DLD1 (cell line): ENCODE measurements around the gene RTL10.

Source experiments
- in situ Hi-C: cut with HindIII; loops from 2 replicates; pipeline ENCODE4 v1.10.0; 2017; ENCODE audit warnings: low sequenced_read_pairs

The RTL10 gene

DNA sequence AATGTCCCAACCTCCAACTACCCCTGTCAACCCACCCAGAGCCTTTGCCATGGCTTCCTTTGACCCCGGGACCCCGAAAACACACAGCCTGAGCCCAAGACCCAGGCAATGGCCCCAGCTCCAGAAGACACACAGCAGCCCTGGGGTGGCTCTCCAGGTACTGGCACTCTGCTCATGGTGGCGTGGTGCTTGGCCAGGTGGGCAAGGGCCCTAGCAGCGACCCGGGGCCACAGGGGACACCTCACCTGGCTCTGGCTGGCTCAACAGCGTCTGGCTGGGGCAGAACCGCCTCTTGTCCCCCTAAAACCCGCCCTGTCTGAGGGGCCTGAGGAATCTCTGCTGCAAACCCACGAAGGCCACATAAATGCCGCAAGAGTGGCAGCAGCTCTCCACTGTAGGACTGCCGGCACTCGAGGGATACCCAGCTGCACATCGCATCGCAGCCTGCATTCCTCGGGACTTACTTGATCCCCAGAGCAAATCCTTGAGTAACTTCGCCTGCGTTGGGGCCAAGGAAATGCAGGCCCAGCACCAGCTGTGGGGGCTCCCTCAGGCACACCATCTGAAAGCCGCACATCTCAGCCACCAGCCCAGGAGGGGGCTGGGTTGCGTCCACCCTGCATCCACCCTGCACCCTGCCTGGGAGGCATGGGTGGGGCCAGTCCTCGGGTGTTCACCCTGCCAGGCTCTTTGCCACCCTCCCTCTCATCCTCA, 23.1 kb upstream of the RTL10 start:
- in situ Hi-C loops: no loop called here

DNA sequence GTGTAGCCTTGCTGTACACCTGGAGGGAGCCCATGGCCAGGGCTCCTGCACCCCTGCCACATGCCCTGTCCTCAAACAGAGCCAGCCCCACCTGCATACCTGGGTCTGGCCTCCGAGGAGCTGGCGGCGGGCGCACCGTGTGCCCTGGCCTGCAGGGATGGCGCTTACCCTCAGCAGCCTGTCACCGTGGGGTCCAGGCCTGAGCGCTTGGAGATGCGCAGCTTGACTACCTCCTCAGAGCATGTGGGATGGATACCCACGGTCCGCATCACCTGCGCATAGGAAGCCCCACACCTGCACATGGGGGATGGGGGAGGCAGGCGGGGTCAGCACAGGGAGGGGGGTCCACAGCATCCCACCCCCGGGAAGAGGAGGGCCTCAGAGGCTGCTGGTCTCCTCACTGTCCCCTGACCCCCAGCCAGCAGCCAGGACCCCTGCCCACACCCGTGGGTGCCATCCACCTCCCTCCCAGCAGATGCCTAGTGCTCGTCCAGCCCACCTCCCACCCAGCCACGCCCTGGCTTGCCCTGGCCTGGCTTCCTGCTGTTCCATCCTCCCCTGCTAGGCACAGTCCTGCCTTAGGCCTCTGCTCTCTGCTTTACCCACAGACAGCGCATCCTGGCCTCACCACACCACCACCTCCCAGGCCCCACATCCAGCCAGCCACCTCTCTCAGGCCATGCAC, 22.4 kb upstream of the RTL10 start:
- in situ Hi-C loops: no loop called here

DNA sequence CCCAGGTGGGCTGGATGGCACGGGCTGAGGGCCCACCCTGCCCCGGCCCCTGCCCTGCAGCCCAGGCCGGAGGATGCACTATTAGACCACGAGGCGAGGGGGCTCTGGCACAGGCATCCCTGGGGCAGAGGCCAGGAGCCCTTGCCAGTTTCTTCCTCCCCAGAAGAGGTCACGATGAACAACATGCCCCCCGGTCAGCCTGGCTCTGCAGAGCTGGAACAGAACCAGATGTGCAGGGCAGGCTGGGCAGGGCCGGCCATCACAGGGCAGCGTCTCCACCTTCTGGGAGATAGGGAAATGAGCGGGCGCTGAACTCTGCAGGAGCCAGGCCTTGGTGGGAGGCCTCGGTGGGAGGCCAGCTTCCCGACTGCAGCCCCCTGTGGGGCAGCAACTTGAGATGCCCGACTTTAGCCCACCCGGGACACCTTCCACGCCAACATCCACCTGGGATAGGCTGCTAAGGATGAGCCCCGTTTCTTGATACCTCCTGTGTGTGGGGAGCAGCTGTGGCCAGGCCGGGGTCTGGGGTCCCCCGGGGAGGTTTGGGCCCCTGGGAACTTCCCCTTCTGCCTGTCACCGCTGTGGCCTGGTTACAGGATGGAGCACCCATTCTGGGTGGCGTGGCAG, 21.8 kb upstream of the RTL10 start:
- in situ Hi-C loops: no loop called here

DNA sequence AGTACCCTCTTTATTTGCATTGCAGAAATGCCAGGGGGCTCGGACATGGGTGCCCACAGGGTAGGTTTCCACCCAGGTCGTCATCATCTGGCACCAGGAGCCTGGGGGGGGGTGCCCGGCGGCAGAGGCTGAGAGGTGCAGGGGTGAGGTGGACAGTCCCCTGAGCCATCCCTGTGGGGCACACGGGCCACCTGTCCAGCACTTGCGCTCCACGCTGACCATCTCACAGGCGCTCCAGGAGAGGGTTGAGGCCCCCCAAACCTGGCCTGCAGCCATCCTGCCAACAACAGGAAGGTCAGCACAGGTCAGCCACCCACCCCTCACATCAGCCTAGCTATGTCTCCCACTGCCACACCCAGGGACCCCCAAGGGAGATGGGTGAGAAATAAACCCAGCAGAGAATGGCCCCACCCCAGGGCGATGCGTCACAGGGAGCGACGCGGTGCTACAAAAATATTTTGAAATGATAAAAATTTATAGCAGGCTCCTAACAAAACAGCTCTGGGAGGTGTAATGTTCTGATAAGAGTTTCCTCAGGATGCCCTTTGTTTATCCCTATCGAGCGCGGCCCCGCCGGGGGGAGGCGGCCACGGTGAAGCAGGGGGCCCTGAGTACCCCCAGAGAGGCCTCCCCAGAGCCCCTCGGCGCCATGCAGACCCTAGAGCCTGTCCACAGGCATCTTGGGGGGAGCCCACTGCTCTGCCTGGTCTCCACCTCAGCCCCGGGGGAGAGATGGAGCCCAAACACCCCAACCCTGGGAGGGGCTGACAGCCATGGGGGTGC, 21.0 kb upstream of the RTL10 start:
- in situ Hi-C loops: no loop called here

DNA sequence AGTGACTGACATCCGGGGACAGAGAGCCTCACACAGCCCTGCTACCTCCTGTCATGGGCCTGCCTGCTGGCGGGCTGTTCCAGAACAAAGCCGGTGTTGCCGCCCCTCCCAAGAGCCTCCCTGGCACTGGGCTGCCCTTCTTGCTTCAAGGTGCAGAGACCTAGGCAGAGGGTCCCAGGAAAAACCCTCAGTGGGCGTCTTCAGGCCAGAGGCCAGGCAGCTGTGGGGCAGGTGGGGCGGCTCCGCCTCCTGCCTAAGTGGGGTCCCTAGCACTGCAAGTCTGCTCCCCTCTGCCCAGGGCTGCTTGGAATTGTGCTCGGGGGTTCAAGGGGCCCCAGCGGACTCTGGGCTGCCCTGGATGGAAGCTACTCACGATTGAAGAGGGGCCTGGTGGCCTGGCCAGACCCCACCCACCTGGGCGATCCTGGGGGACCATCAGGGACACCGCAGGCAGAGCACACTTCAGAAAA, 20.4 kb upstream of the RTL10 start:
- in situ Hi-C loops: no loop called here

DNA sequence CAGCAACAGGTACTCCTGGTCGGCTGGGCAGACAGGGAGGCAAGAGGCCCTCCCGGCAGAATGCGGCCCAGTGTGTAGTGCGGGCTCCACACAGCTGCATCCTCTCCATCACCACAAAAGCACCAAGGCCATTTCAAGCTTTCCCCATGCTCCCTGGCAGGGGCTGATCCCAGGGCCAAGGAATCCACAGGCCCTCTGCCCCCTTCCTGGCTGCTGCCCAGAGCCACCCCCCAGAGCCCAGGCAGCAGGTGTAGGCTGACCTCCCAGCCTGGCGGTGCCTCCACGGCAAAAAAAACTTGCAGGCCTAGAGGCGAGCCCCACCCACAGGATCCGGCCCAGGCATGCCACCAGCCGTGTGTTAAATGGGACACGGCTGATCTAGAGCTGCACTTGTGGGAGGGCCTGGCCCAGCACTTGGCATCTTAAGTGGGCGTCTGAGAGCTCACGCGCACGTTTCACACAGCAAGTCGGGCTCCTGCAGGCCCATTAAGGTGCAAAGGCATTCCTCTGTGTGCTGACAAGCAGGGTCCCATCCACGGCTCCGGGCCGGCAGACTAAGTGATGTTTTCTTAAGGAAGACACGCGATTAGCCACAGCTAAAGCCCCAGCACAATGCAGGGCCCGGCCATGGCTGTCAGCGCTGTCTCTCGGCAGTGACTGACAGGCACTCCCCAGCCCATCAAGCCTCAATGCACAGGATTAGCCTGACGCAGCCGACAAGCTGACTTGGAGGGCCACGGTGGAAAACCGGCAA, 19.8 kb upstream of the RTL10 start:
- in situ Hi-C loops: no loop called here

DNA sequence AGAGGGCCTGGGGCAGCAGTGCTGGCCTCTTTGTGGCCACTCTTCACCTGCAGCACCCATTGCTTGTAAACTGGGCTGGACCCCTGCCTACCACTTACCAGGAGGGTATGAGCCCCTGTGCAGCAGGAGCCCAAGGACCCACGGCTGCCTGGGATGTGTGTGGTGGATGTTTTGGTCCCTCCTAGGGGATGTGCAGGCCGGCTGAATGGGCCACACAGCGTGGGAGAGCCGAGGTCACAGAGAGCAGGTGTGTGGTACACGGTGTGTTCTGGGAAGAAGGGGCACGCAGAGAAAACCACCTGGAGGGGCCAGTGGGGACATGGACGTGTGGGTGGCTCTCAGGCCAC, 19.3 kb upstream of the RTL10 start:
- in situ Hi-C loops: no loop called here

DNA sequence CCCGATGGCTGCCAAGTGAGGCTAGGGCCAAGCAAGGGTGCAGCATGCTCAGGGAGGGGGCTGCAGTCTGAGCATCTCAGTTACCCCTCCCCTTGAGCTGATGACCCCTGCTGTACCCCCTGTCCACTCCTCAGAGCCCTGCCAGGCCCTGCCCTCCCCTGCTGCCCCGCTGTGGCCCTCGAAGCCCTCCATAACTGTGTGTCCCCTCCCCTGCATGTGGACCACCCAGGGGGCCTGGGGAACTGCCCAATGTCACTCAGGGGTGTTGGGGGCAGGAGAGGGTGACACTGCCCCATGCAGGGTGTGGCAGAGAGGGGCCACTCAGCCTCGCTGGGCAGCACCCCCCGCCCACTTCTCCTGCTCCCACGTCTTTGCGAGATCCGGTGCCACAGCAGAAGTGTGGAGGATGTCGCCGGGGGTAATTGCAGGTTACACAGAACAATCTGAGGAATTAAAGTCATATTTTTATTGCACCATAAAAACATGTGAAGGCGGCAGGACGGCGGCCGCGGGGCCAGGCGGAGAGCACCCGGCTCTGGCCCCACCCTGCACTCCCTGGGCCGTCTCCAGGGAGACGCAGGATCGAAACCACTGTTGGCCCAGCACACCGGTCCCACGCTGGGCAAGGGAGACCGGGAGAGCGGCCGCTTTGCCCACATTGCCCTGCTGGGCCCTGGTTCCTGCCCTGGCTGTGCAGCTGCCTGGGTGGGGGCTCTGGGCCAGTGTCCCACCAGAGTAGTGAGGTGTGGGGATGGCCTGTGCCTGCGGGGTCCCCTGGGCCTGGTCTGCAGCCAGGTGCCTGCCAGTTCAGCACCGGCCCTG, 18.7 kb upstream of the RTL10 start:
- in situ Hi-C loops: no loop called here

DNA sequence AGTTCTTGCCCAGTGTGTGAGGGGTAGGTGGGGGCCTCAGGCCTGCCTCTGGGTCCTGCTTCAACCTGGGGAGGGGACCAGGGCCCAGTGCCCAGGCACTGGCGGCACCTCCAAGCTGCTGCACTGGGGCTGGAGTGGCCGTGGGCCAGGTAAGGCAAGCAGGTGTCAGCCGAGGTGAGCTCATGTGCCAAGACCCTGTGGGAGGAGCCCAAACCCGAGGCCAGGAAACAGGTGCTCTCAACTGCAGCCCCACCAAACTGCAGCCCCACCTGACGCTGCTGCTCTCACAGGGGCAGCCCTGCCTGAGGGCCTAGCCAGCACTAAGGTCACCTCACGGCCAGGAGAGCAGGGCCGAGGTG, 18.1 kb upstream of the RTL10 start:
- in situ Hi-C loops: no loop called here

DNA sequence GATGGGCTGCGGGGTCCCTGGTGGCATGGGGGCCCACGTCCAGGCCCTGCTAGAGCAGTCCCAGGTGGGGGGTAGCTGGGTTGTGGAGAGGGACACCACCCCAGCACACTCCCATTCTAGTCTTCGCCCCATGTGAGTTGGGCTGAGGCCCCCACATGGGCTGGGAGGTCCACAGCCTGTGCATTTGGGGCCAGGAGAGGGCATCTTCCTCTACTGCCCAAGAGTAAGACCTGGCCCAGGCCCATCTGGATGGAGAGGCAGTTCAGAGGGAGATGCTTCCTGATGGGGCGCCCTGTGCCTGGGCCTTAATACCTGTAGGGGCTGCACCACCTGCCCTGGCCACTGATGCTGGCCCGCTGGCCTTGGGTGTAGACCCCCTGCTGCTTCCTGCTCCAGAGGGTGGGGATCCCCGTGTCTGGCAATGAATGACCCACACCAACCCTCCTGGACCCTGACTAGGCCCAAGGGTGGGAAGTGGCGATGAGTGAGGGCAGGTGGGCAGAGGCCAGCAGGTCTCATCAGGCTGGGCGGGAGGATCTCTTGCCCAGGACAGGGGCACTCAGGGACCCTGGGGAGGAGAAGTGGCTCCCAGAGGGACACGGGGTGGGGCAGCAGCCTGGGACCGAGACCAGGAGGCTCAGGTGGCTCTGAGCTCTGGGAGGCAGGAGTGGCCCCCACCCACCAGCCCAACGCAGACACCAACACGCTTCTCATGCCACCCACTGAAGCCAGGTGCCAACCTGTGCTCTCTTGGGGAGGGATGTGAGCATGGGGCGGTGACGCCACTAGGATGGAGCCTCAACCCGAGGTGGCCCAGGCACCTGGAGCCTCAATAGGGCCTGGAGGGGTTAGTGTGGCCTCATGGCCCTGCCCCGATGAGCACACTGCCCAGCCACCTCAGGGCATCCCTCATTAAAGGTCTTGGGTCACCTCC, 17.4 kb upstream of the RTL10 start:
- in situ Hi-C loops: no loop called here

DNA sequence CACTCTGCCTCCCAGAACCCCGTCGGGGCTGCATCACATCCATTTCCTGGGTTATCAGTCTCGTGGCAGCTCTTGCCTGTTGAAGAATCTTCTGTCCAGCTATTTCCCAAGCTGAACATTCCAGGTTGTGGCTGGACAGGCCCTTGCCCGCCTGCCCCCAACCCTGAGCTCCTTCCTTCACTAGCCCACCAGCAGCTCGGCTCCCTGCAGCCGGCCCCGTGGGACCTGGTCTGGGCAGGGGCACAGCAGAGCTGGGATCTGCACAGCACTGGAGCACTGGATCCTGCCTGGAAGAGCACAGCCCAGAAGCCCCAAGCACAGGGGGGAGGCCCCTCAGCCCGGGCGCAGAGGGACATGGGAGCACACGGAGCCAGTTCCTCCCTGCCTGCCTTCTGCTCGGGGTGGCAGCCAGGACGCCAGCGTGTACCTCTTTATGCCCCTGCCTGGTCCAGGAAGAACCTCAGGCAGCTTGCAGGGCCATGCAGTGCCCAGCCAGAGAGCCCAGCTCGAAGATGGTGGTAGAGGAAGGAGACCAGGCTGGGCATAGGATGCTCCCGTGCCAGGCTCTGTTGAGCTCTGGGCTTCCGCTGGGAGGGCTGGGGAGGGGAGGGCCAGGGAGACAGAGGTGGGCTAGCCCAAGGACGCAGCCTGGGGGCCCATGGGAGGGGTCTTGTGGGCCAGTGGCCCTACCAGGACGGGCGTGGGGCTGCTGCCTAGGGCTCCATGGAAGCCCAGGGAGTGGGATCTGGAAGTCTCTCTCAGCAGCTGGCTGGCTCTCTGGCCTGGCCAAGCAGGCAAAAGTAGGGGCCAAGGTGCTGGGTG, 16.6 kb upstream of the RTL10 start:
- in situ Hi-C loops: no loop called here

DNA sequence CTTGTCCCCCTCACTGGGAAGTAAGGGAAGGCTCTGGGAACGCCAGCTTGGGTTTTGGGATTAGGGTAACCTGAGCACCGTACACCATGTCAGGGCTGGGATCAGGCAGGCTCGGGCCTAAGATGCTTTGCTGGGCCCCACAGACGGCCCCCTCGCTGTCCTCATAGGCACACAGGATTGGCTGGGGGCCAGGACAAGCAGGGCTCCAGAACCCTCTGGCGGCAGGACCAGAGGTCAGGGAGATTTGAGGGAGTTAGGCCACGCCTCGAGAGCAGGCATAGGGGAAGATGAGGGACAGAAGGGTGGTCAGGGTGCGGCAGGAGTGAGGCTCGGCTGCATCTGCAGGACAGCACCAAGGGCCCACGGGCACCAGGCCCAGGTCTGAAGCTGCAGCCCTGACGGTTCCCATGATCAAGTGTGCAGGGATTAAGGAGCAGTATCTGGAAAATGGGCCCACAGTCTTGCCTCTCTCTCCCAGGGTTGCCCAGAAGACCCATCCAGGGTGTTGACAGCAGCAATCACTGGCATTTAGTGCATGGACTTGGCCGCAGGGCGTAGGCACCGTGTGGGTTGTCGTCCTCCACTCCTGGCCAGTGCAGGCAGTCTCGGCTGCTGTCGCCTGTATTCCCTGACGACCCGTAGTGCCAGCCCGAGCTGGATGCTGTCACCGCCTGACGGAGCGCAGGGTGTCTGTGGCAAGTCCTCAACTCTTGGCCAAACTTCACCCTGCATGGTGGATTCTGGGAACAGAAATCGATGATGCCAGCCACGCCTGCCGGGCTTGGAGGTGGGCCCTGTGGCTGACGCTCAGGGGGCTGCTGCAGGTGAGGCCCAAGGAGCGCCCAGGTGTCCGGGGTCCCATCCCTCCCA, 15.7 kb upstream of the RTL10 start:
- in situ Hi-C loops: no loop called here

DNA sequence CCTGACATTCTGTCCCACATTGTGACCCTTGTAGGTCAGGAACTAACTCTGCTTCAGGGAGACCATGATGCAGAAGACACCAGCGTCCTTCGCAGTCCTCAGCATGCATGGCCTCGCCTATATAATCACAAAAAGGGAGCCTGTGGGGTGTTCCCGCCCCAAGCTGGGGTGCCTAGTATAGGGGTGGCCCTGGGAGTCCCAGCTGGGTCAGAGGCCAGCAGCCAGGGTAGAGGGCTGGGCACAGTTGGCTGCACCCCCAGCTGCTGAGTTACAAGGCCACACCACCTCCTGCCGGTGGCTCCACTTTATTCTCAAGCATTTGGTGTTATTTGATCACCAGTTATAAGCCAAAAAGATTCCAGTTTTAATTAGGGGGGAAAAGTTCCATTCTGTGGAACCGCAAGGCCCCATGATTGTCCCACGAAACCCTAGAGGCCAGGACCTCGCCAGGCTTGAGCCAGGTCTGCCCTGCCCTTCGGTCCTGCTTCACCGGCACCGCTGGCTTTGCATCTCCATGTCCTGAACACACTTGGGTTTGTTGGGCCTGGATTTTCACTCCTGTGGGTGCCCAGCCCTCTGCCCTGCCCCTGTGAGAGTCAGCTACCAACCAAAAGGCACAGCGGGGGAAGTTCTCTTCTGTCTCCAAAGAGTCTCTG, 15.0 kb upstream of the RTL10 start:
- in situ Hi-C loops: no loop called here

DNA sequence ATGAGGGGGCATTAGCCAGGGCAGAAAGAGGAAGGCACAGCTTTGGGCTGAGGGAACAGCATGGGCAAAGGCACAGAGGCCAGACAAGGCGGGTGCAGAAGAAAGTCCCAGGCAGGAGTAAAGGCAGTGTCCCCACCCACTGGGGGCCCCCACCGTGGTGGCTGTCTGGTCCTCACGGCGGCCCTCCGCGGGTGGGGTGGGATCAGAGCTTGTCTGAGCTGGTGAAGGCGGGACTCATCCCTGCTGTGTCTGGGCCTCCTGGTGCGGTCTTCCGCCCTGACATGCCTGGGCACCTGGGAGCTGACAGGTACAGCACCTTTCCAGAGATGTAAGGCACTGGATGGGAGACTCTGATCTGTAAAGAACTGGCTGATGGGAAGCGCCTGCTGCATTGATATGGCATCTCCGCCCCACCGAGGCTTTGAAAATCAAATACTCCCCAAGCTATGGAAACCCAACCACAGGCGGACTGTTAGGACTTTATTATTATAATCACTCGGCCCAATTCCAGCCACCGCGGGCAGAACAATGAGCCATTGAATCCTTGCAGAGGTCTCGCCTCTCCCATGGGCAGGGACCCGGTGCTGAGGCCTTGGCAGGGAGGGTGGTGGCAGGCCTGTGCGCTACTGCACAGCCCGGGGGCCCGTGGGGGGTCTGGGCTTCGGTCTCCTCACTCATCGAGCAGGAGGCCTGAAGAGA, 14.2 kb upstream of the RTL10 start:
- in situ Hi-C loops: no loop called here

DNA sequence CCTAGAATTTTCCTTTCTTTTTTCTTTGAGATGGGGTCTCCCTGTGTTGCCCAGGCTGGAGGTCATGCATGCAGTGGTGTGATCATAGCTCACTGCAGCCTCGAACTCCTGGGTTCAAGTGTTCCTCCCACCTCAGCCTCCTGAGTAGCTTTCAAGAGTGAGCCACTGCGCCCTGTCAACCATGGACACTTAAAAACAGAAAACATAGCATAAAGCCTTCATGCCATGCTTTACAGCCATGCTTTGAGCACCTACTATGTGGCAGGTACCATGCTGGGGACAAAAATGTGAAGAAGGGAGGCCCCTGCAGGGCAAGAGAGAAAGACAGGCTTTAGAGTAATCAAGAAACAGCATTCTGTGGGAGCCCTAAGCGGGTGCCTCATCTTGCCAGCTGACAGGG, 13.7 kb upstream of the RTL10 start:
- in situ Hi-C loops: no loop called here

DNA sequence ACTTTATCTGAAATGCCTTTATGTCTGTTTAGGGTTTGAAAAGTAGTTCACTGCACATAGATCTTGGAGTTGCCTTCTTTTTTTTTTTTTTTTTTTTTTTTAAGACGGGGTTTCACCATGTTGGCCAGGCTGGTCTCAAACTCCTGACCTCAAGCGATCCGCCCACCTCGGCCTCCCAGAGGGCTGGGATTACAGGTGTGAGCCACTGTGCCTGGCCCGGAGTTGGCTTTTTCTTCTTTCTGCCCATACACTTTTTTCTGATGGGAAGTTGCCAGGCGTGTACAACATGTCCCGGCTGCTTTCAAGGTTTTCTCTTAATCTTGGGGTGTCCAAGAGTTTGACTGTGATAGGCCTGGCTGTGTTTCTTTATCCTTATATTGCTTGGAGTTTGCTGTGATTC, 12.9 kb upstream of the RTL10 start:
- in situ Hi-C loops: no loop called here
